ENCODE measurements around the gene GLE1. TPM values are rescaled to one million over a fixed set of nuclear protein-coding genes. Genes with fewer than 3 reads are reported as not detected.
"Not testable (repeated sequence)": the region's sequence is repeated elsewhere in the genome, so short reads cannot be mapped to it uniquely, and the experiment has no call there.

GLE1 gene
- total RNA-seq, 1 experiment from 2014 or later = 52.3 TPM

DNA sequence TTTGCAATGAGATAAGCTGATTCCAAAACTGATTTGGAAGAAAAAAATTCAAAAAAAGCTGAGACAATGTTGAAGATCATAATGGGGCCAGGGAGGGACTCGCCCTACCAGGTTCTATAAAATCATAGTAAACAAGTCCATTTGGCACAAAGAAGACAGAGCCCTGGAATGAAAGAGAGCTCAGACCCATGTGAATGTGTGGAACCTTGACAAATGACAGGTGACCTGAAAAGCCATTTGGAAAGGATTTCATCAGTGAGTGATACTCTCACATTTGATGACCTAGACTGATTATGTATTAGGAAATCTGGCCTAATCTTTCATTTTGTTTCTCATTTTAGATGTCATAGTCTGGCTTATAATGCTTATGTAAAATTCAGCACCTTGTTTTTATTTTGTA lies 74.7 kb downstream of the GLE1 start:
- Histone ChIP-seq H3K27me3 (replicated peaks; ENCODE audit: insufficient read depth, low read depth, low read length, poor library complexity) (no peaks in the 10 kb centered on the region), H3K4me1 (ENCODE audit: insufficient read depth, low read length, poor library complexity, severe bottlenecking) (peaks cover 3% of the 10 kb centered on the region), H3K36me3 (ENCODE audit: insufficient read depth, low read length, poor library complexity, severe bottlenecking) (peaks cover 99% of the 10 kb centered on the region), H3K4me3 (ENCODE audit: low read depth, low read length, poor library complexity, severe bottlenecking) (no peak overlapping the region), H3K9me3 (ENCODE audit: low read depth, low read length, poor library complexity, severe bottlenecking) (no peaks in the 10 kb centered on the region), H3K27ac (ENCODE audit: low read depth, low read length, poor library complexity, severe bottlenecking) (no peak overlapping the region)
- no TSS peak for BruUV-seq (replicated peaks)
- ChIA-PET POLR2A (ENCODE audit: low non-redundant PET) (no interaction called here), CTCF (no interaction called here)
- no peak for TF ChIP-seq EZH2 (IDR thresholded peaks at IDR 0.05; ENCODE audit: borderline replicate concordance, low read depth, low read length, poor library complexity, severe bottlenecking)
- TF ChIP-seq, protein P1, sequence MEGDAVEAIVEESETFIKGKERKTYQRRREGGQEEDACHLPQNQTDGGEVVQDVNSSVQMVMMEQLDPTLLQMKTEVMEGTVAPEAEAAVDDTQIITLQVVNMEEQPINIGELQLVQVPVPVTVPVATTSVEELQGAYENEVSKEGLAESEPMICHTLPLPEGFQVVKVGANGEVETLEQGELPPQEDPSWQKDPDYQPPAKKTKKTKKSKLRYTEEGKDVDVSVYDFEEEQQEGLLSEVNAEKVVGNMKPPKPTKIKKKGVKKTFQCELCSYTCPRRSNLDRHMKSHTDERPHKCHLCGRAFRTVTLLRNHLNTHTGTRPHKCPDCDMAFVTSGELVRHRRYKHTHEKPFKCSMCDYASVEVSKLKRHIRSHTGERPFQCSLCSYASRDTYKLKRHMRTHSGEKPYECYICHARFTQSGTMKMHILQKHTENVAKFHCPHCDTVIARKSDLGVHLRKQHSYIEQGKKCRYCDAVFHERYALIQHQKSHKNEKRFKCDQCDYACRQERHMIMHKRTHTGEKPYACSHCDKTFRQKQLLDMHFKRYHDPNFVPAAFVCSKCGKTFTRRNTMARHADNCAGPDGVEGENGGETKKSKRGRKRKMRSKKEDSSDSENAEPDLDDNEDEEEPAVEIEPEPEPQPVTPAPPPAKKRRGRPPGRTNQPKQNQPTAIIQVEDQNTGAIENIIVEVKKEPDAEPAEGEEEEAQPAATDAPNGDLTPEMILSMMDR (conservative IDR thresholded peaks at IDR 0.05; ENCODE audit: low read depth, low read length) = no peak
- intact Hi-C loops (cut with micrococcal nuclease; ENCODE audit: unreplicated experiment) = loop anchor here (5.0 kb wide), 1 partner anchor 33 kb away; no protein-coding TSS in a partner anchor
- DNase-seq (ENCODE audit: low spot score) = no peak

GRCh38 chr9:128580731-128581130 lies 76.2 kb downstream of the GLE1 start:
- BruUV-seq (replicated peaks) = no TSS peak
- Histone ChIP-seq H3K9me3 (ENCODE audit: low read depth, low read length, poor library complexity, severe bottlenecking) (no peaks in the 10 kb centered on the region), H3K27me3 (replicated peaks; ENCODE audit: insufficient read depth, low read depth, low read length, poor library complexity) (no peaks in the 10 kb centered on the region), H3K4me3 (ENCODE audit: low read depth, low read length, poor library complexity, severe bottlenecking) (no peak overlapping the region), H3K27ac (ENCODE audit: low read depth, low read length, poor library complexity, severe bottlenecking) (no peak overlapping the region), H3K4me1 (ENCODE audit: insufficient read depth, low read length, poor library complexity, severe bottlenecking) (no peaks in the 10 kb centered on the region), H3K36me3 (ENCODE audit: insufficient read depth, low read length, poor library complexity, severe bottlenecking) (peaks cover 100% of the 10 kb centered on the region)
- TF ChIP-seq, protein P1 (conservative IDR thresholded peaks at IDR 0.05; ENCODE audit: low read depth, low read length) = no peak
- no peak for TF ChIP-seq EZH2 (IDR thresholded peaks at IDR 0.05; ENCODE audit: borderline replicate concordance, low read depth, low read length, poor library complexity, severe bottlenecking)
- ChIA-PET CTCF (interaction anchor here (0.6 kb wide), 1 partner anchor 630 kb away, joined by 3 read pairs; no protein-coding TSS in a partner anchor), POLR2A (ENCODE audit: low non-redundant PET) (no interaction called here)
- DNase-seq (ENCODE audit: low spot score) = no peak
- intact Hi-C loops (cut with micrococcal nuclease; ENCODE audit: unreplicated experiment) = no loop called here

GRCh38 chr9:128585155-128585554 lies 80.6 kb downstream of the GLE1 start:
- intact Hi-C loops (cut with micrococcal nuclease; ENCODE audit: unreplicated experiment); H3K9me3 ChIP-seq (ENCODE audit: low read depth, low read length, poor library complexity, severe bottlenecking); CTCF ChIA-PET; POLR2A ChIA-PET (ENCODE audit: low non-redundant PET); H3K4me1 ChIP-seq (ENCODE audit: insufficient read depth, low read length, poor library complexity, severe bottlenecking); H3K27me3 ChIP-seq (replicated peaks; ENCODE audit: insufficient read depth, low read depth, low read length, poor library complexity); BruUV-seq (replicated peaks); H3K27ac ChIP-seq (ENCODE audit: low read depth, low read length, poor library complexity, severe bottlenecking); H3K4me3 ChIP-seq (ENCODE audit: low read depth, low read length, poor library complexity, severe bottlenecking); DNase-seq (ENCODE audit: low spot score): not testable (repeated sequence)
- peaks cover 92% of the 10 kb centered on the region for H3K36me3 ChIP-seq (ENCODE audit: insufficient read depth, low read length, poor library complexity, severe bottlenecking)

- H3K9me3 ChIP-seq (ENCODE audit: low read depth, low read length, poor library complexity, severe bottlenecking); H3K27ac ChIP-seq (ENCODE audit: low read depth, low read length, poor library complexity, severe bottlenecking); H3K4me1 ChIP-seq (ENCODE audit: insufficient read depth, low read length, poor library complexity, severe bottlenecking); DNase-seq (ENCODE audit: low spot score); H3K4me3 ChIP-seq (ENCODE audit: low read depth, low read length, poor library complexity, severe bottlenecking); intact Hi-C loops (cut with micrococcal nuclease; ENCODE audit: unreplicated experiment); H3K27me3 ChIP-seq (replicated peaks; ENCODE audit: insufficient read depth, low read depth, low read length, poor library complexity); BruUV-seq (replicated peaks): not testable (repeated sequence)
- CTCF ChIA-PET = interaction anchor here (0.7 to 0.8 kb wide), 3 partner anchors 31 to 1288 kb away, joined by 3 to 4 read pairs (median 3); no protein-coding TSS in a partner anchor
- peaks cover 88% of the 10 kb centered on the region for H3K36me3 ChIP-seq (ENCODE audit: insufficient read depth, low read length, poor library complexity, severe bottlenecking)
- POLR2A ChIA-PET (ENCODE audit: low non-redundant PET) = interaction anchor here (0.6 kb wide), 1 partner anchor 24 kb away, joined by 6 read pairs; no protein-coding TSS in a partner anchor
These were observed 82.4 kb downstream of the GLE1 start for GRCh38 chr9:128586934-128587333.
